ENCODE results near the gene DOCK2.

DNA sequence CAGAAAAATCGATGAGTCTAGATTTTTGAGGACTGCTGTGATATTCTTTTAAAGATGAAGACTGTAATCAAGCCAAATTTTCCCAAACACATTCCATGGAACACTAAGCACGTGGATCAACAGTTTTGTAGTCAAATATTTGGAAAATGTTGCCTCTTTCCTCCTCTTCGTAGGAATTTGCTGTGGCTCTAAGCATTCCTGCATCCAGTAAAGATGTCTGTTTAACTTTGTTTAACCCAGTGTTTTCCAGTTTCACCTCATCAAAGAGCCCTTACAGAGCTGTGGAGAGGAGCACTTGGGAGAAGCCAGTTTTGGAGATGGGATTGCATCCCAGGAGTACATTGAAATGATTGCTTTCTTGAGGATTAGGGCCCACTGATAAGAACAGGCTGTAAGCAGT lies 284.3 kb downstream of the DOCK2 start:
- TF ChIP-seq, protein P1, sequence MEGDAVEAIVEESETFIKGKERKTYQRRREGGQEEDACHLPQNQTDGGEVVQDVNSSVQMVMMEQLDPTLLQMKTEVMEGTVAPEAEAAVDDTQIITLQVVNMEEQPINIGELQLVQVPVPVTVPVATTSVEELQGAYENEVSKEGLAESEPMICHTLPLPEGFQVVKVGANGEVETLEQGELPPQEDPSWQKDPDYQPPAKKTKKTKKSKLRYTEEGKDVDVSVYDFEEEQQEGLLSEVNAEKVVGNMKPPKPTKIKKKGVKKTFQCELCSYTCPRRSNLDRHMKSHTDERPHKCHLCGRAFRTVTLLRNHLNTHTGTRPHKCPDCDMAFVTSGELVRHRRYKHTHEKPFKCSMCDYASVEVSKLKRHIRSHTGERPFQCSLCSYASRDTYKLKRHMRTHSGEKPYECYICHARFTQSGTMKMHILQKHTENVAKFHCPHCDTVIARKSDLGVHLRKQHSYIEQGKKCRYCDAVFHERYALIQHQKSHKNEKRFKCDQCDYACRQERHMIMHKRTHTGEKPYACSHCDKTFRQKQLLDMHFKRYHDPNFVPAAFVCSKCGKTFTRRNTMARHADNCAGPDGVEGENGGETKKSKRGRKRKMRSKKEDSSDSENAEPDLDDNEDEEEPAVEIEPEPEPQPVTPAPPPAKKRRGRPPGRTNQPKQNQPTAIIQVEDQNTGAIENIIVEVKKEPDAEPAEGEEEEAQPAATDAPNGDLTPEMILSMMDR (IDR thresholded peaks at IDR 0.05) = no peak
- TF ChIP-seq POLR2A (IDR thresholded peaks at IDR 0.05) = no peak
- TF ChIP-seq POLR2AphosphoS5 (IDR thresholded peaks at IDR 0.05) = no peak

Measured in upper lobe of left lung (tissue), 4 donors.